ENCODE data around the gene NR2E1.

NR2E1 gene

GRCh38 chr6:108156180-108156937 is 9.5 kb upstream of the NR2E1 start:
- no peak for DNase-seq

GRCh38 chr6:108156938-108157233 is 8.9 kb upstream of the NR2E1 start:
- no peak for DNase-seq

DNA sequence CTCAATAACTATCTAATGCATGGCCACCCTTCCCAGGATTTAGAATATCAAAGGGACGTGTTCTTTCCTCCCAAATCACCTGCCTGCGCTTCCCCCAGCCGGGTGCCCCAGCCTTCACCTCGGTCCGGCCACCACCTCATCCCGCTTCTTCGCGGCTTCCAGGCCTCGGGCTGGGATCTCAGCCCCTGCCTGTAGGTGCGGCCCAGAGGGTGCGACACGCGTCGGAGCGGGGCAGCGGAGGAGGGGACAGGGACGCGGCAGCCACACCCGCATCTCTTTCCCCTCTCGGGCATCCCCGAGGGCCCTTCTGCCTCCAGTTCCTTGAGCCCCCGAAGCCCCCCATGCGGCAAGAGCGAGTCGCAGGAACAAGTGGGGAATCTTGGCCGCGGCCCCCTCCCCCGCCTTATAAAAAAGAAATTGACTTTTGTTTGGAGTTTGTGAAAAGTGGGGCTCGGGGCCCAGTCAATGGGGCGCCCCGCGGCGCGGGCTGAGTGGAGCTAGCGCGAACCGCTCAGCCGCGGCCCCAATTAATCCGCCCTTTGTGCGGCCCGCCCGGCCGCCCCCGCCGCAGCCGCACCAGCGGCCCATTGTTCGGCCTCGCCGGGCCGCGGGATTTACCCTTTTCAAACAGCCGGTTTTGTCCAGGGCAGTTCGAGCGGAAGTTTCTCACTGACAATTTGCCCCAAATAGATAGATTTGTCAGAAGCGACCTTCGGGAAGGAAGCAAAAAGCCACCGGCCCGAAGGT is 8.4 kb upstream of the NR2E1 start:
- DNase-seq = no peak

GRCh38 chr6:108157981-108158525 is 7.8 kb upstream of the NR2E1 start:
- DNase-seq = no peak

- no peak for DNase-seq
Observed at GRCh38 chr6:108159981-108160380, 5.8 kb upstream of the NR2E1 start.

DNA sequence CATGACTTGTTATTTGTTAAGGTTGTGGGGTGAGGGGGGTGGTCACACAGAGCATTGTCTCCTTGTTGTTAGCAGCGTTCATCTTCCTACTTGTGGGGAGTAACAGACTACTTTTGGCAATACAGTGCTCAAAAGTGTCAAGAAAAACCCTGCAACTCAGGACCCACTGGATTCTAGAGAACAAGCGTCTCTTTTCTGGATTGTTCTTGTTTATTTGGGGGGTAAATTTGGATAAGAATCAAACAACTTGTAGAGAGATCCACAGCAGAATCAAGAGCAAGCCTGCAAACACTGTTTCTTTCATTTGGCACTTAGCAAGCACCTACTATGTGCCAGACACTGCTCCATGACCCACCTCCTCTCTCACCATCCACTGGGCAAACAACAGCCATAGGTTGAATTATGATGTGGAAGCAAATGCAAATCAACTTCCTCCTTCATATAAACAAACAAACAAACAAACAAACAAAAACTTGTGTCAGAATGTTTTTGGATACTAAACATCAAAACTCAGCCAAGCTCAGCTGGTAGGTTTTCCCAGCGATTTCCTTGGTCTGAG is 4.0 kb upstream of the NR2E1 start:
- no peak for DNase-seq

GRCh38 chr6:108163267-108163643 is 2.6 kb upstream of the NR2E1 start:
- no peak for DNase-seq

GRCh38 chr6:108163644-108164542 is 1.9 kb upstream of the NR2E1 start:
- no peak for DNase-seq

- no peak for DNase-seq
Observed at GRCh38 chr6:108164543-108164814, 1.3 kb upstream of the NR2E1 start.

DNA sequence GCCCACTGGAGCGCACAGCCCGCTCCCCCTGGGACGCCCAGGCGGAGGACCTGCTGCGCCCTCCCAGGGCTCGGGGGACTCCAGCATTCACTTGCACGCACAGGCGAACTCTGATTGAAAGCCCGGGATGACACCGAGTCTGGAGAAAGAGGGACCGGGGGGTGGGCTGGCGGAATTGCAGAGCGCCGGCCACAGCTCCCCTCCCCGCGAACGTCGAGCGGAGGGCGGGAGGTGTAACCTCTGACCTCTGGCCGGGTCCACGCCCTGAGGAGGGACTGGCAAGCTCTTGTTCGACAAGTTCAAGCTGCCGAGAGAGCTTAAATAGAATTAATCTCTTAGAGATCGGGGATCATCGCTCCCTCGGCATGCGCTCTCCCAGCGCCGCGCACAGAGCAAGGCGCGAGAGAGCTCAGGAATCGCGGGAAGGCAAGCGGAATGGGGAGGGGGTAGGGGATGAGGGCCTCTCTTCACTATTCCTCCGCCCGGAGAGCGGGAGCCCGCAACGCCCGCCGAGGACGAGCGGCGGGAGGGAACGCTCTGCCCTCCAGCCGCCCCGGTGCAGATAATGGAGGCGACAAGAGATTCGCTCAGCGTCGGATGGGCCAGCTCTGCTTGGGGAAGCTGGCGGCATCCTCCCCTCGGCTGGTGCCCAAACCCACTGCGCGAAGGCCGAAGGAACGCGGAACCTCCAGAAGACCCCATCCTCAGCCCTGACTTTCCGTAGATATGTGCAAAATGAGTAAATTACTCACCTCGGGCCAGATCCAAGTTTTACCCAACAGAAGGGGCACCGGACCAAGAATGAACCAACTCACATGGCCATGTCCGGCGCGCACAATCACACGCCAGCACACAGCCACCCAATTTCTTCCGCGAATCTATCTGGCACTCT is 761 bp upstream of the NR2E1 start:
- DNase-seq = no peak

DNA sequence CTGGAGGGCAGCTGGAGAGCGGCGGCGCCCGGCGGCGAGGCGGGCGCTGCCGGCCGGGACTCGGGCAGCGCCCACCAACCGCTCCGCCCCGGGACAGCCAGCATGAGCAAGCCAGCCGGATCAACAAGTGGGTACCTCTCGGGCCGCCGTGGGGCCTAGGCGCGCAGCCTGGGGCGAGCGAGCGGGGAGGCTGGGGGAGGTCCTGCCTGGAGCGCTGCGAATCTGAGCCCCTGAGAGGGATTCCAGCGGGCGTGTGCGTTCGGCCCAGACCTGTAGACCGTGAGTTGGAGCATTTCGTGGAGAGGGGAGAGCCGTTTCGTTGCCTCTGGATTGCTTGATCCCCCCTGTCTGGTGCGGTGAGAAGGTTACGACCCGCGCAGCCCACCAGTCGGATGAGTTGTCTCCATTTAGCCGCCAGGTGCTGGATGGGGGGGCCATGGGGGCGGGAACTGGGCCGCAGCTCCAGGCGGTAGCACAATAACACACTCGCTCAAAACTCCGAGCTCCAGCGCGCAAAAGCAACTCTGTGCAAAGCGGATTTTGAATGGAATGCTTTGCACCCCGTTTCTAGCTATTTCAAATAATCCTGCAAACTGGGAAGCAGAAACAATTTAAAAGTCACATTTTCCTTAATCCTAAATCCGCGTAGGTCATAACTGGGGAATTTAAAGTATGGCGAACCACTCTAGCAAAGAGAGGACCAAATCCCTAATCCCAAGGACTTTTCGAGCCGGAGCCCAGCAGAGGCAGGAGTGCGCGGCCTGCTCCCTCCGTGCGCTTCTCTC is 1.0 kb downstream of the NR2E1 start:
- no peak for DNase-seq

GRCh38 chr6:108167449-108168089 is 1.7 kb downstream of the NR2E1 start:
- no peak for DNase-seq

DNA sequence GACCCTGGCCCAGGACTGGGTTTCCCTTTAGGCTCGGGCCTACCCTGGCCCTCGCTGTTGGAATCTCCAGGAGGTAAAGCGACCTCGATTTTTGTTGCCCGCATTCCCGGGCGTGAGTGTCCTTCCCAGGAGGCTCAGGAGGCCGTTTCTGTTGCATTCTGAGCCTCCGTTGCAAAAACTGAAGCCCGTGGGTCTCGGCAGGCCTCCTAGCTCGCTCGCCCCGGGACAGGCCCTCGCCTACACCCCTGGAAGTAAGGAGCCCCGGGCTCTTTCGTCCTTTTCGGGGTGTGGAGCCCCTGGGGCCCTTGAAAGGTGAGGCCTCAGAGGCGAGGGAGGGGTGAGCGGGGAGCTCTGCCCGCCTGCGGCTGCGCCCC is 2.3 kb downstream of the NR2E1 start:
- DNase-seq = no peak

- DNase-seq = no peak
Observed at GRCh38 chr6:108168501-108169463, 3.0 kb downstream of the NR2E1 start.

DNA sequence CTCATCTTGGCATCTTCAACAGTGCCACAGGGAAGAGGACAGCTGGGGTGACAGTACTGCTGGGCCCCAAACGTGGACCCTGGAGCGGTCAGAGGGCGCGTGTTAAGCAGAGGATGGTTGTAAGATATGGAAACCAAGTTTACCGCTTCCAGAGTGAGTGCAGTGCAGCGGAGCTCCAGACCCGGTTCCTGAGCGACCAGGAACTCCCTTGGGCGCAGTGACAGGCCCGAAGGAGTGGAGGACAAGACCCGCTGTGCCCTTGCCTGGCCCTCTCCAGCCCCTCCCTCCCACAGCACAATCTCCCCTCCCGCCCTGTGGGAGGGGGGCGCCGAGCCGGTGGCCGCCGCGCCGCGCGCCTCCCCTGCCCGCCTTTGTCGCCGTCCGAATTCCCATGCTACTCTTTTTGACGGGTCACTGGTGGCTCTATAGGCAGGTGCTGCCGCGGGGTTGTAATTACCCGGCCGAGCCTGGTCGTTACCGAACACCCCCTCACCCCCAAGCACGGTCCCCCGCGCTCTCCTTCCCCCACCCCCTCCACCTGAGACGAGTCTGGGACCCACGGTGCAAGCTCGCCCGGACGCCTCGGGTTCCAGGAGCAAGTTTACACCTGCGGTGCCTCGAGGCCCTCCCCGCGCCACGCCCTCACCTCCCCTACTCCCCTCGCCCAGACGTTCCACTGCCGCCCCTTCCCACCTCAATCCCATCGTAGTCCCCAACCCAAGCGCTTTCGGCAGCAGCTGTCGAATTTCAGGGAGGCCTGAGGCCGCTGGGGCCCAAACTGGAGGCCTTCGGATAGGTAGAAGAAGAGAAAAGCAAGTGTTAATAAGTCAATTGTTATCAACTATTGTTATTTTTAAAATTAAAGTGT is 3.9 kb downstream of the NR2E1 start:
- DNase-seq = no peak

DNA sequence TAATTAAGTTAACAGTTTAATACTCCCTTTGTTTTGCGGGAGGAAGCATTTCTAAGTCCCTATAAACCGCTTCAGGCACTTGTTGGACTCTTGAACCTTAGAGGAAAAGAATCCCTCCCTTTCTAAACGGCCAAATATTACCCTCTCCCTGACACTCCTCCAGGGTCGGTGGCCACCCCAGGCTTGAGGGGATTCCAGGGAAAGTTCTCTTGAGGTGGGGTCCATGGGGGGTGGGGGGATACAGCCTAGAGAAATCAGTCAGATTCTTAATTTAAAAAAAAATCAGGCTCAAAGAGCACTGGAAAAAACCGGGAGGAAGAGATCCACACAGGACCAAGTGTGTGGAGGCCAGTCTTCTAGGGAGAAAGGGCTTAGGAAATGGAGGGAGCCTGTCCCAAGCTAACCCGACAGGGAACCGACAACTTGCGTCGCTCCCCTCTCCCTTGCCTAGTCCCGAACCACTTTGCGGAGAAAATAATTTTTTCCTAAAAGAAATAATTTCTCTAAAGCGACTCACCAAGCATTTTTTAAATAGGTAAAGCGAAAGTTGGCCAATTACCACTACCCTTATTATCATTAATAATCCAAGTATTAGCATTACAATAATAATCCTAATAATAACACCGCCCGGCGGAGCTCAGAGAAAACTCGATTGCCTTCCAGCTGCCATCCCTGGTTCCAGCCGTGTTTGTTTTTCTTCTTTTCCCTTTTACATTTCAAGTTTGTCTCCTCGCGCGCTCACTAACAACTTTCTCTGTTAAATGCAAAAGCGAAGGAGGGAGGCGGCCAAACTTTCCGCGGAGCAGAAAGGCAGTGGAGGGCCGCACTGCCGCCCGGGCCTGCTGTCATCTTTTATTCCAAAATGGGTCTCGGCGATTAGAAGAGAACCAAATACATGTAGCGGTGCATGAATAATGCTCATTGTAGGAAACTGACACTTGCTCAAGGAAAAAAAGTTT is 4.8 kb downstream of the NR2E1 start:
- DNase-seq = no peak

- DNase-seq = no peak
Observed at GRCh38 chr6:108171291-108171917, 5.6 kb downstream of the NR2E1 start.
